GM12874 (cell line): ENCODE results near the gene ZNF618.

ENCODE experiments used
- TF ChIP-seq, protein P1 (sequence below): IDR thresholded peaks from 2 replicates; pipeline ENCODE4 v1.5.1; 2011; ENCODE audit warnings: low read depth, mild to moderate bottlenecking, control low read depth, low read length, moderate library complexity; ENCODE audit not compliant: insufficient read depth

ZNF618 gene

DNA sequence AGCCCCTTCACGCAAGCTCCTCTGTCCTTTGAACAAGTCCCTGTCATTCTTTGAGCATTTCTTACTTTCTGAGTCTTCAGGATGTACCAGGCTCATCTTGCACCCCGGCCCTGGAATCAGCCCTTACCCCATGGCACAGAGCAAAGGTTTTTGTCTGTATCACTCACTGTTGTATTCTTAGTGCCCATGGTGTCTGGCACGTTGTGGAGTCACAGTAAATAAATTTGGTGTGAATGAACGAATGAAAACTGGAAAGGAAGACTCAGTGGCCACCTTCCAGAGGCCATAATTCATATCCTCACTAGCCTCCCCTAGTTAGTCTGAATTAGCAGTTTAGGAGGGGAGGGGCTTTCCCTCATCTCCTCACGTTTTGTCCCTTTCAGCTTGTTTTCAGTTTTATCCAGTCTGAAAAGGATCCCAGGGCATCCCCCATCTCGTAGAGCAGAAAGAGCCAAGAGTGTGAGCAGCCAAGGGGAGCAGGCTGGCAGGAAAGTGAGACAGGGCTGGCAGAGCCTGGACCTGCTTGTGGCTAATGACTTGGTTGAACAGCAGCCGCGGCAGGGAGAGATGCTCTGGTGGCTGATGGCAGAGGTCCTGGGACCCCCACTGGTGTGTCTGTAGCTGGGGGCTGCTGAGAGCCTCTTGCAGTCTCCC is 42.7 kb downstream of the ZNF618 start:
- TF ChIP-seq, protein P1, sequence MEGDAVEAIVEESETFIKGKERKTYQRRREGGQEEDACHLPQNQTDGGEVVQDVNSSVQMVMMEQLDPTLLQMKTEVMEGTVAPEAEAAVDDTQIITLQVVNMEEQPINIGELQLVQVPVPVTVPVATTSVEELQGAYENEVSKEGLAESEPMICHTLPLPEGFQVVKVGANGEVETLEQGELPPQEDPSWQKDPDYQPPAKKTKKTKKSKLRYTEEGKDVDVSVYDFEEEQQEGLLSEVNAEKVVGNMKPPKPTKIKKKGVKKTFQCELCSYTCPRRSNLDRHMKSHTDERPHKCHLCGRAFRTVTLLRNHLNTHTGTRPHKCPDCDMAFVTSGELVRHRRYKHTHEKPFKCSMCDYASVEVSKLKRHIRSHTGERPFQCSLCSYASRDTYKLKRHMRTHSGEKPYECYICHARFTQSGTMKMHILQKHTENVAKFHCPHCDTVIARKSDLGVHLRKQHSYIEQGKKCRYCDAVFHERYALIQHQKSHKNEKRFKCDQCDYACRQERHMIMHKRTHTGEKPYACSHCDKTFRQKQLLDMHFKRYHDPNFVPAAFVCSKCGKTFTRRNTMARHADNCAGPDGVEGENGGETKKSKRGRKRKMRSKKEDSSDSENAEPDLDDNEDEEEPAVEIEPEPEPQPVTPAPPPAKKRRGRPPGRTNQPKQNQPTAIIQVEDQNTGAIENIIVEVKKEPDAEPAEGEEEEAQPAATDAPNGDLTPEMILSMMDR: no peak

DNA sequence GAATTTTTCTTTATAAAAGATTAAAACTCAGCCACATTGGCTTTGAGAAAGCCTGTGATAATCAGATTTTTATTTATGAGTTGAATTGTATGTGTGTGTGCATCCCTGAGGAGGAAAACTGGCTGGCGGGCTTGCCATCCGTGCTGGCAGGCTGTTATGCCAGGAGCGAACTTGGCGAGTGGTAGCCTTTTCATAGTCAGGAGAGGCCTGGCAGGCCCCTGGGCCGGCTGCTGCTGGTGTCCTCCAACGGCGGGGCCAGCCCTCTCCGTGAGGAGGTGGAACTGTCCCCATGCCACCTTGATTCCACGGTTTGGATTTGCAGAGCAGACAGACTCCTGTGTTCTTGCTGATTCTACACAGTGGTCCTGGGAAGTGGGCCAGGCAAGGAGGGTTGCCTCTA is 43.3 kb downstream of the ZNF618 start:
- TF ChIP-seq, protein P1: no peak

DNA sequence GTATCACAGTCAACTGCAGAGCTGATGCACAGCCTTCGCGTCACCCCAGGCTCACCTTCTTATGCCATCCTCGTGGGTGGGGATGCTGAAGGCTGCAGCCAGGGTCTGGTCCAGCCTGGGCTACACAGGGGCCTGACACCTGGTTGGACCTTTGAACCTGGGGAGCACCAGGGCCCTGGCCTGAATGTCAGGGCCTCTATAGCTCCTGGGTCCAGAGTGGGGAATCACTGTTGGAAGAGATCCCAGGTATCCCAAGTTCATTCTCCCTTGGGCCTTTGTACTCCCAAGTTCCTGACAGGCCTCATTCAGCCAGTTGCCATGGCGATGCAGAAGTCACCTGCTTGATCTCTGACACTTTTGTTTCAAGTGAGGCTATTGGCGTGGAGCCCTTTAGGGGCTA is 43.8 kb downstream of the ZNF618 start:
- TF ChIP-seq, protein P1: no peak

DNA sequence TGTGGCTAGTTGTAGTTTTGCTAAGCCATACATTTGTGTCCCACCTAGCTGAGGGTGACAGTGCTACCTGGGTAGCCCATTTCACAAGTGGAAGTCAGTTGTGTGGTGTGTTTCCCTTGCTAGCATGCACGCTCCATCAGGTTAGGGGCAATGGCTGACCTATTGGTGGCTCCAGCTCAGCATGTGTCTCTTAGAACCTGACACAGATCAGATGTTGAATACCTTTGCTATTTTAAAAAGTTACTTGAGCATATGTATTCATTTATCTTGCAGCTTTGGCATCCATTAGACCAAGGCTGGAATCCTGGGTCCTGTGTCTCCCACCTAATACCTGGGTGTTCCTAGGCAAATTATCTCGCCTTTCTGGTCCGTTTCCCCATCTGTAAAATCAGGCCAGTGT is 44.8 kb downstream of the ZNF618 start:
- TF ChIP-seq, protein P1: no peak

DNA sequence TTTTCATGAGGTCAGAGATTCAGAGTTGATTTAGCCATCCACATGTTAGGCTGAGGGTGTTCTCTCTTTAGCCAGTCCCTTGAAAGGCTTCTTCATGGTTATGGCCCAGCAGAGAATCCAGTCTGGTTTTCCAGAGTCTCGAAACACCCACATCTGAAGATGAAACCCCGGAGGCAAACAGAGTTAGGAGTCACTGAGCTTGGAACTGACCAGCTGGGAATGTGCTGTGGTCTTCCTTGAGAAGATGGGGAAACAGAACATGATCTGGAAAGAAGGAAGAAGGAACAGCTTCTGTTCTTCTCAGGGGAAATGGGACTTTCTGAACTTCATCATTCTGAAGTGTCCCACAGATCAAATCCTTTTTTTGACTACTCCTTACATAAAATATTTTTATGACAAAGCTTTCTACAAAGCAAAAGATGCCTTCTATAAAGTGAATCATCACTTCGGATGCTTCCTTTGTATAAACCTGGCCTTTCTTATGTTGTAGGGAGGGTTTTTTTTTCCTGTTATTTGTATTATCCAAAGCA is 45.4 kb downstream of the ZNF618 start:
- TF ChIP-seq, protein P1: no peak

DNA sequence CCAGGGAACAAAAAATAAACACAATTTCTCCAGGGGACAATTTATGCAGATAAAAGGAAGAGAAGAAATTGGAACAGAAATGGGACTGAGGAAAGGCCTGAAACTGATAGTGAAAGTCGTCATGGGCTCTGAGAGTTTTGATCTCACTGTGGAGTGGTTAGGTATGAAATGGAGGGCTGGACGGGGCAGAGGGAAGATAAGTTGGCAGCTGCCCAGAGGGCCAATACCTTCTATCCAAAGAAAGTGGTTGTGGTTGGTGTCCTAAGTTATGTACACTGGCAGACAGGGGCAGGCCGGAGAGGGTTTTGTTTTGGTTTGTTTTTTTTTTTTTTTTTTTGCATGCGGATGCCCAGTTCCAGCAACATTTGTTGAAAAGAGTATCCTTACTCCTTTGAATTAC is 46.1 kb downstream of the ZNF618 start:
- TF ChIP-seq, protein P1: no peak

DNA sequence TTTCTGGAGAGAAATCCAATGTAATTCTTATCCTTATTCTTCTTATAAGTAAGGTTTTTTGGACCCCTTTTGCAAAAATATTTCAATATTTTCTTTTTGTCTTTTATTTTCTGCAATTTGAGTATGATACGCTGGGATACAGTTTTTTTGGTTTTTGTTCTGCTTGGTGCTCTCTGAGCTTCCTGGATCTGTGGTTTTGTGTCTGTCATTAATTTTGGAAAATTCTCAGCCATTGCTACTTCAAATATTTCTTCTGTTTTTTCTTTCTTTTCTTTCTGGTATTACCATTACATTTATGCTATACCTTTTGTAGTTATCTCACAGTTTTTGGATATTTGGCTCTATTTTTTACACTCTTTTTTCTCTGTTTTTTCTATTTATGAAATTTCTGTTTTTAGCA is 50.1 kb downstream of the ZNF618 start:
- TF ChIP-seq, protein P1: no peak
